Lung (tissue), 12 donors: ENCODE results near the gene TAF7L. TPM values are rescaled to one million over a fixed set of nuclear protein-coding genes. Genes with fewer than 3 reads are reported as not detected.
"Not testable (repeated sequence)": the region's sequence is repeated elsewhere in the genome, so short reads cannot be mapped to it uniquely, and the experiment has no call there.

ENCODE experiments used
- ATAC-seq: fragments of 200-7000 bp; cut with Tn5 transposase; one replicate; pipeline ENCODE4 v1.9.1; 2020; ENCODE audit warnings: moderate number of reproducible peaks; ENCODE audit not compliant: insufficient read depth, low FRiP score
- DNase-seq, 3 donors: peaks; one replicate each; pipeline ENCODE4 v3.0.0-alpha.2; 2013 to 2017
- H3K27ac ChIP-seq, 2 donors: one replicate each; pipeline ENCODE4 v1.5.1; 2013; ENCODE audit warnings: mild to moderate bottlenecking in 2 of 2, moderate library complexity in 2 of 2, control low read depth in 1 of 2, inconsistent platforms in 1 of 2, low read depth in 1 of 2, low read length in 1 of 2
- H3K27me3 ChIP-seq, 3 donors: one replicate each; pipeline ENCODE4 v1.5.1; 2013; ENCODE audit warnings: low read length in 2 of 3; ENCODE audit not compliant: control insufficient read depth in 3 of 3, insufficient read depth in 3 of 3
- H3K36me3 ChIP-seq, 4 donors: one replicate each; pipeline ENCODE4 v1.5.1; 2013; ENCODE audit warnings: low read length in 4 of 4, mild to moderate bottlenecking in 1 of 4, moderate library complexity in 1 of 4; ENCODE audit not compliant: control insufficient read depth in 4 of 4, insufficient read depth in 4 of 4
- H3K4me1 ChIP-seq, 5 donors: one replicate each; pipeline ENCODE4 v1.5.1; 2013; ENCODE audit warnings: low read length in 5 of 5, mild to moderate bottlenecking in 2 of 5, moderate library complexity in 1 of 5; ENCODE audit not compliant: control insufficient read depth in 5 of 5, insufficient read depth in 5 of 5
- H3K4me3 ChIP-seq: one replicate; pipeline ENCODE4 v1.5.1; 2013; ENCODE audit warnings: mild to moderate bottlenecking, control low read depth, moderate library complexity
- H3K9ac ChIP-seq, 2 donors: one replicate each; pipeline ENCODE4 v1.5.1; 2013; ENCODE audit warnings: low read length in 2 of 2, control low read depth in 1 of 2; ENCODE audit not compliant: insufficient read depth in 1 of 2
- H3K9me3 ChIP-seq, 4 donors: one replicate each; pipeline ENCODE4 v1.5.1; 2013; ENCODE audit warnings: low read length in 3 of 4, mild to moderate bottlenecking in 1 of 4, moderate library complexity in 1 of 4; ENCODE audit not compliant: control insufficient read depth in 4 of 4, insufficient read depth in 3 of 4
- WGBS, 2 donors: extraction: QIAGEN DNeasy Blood & Tissue Kit; methylation state at CpG; one replicate each; pipeline ENCODE4 v1.1.7; 2013; 5-methylcytosine and 5-hydroxymethylcytosine counted together
- polyA plus RNA-seq, 2 donors: library from polyadenylated mRNA; stranded (reverse); fragments of 200-250 nt; gene quantifications; one replicate each; pipeline ENCODE4 v1.2.1, GENCODE V29; 2013
- total RNA-seq, 2 donors: library from RNA; depleted of rRNA in 1 of 2; stranded (reverse); fragments of >200 nt in 1 of 2; gene quantifications; one replicate each; pipeline ENCODE4 v1.2.1, GENCODE V29; 2014 to 2021
- TF ChIP-seq, protein P1 (sequence below): IDR thresholded peaks from 2 replicates; pipeline ENCODE4 v1.5.1; 2012; ENCODE audit warnings: mild to moderate bottlenecking; ENCODE audit errors: control extremely low read depth, extremely low read depth
- donor health status: control.
- donor health status: control.
- donor health status: Bipolar disorder and iron deficiency.
- donor health status: healthy.
- donor health status: DM: yes; HTN: yes; CAD: no.

Gene TAF7L
- total and polyA plus RNA-seq, 4 donors = 0.06 to 0.21 (median 0.13) TPM

DNA sequence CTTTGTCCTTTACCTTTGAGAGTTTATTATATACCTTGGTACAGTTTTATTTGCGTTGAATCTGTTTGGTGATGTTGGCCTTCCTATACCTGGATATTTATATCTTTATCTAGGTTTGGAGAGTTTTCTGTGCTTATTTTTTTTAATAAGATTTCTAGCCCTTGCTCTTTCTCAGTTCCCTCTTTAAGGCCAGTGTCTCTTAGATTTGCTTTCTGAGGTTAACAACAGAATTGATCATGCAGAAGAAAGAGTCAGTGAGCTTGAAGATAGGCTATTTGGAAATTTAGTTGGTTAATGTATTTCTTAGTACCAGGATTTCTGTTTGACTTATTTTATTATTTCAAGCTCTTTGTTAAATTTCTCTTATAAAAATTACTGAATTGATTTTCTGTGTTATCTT lies 12.7 kb upstream of the TAF7L start:
- 78 to 100% methylated on average over 1 of the region's 1 CpG for WGBS, 2 donors
- Histone ChIP-seq H3K4me1 (no peaks in the 10 kb centered on the region), H3K9me3 (peaks cover 0 to 2% (median 0%) of the 10 kb centered on the region in 4 donors), H3K9ac (no peak overlapping the region), H3K27ac (no peak overlapping the region), H3K27me3 (peaks cover 0 to 2% (median 0%) of the 10 kb centered on the region in 3 donors), H3K4me3 (no peak overlapping the region), H3K36me3 (no peaks in the 10 kb centered on the region)
- ATAC-seq (no peak), DNase-seq (no peak)
- TF ChIP-seq, protein P1, sequence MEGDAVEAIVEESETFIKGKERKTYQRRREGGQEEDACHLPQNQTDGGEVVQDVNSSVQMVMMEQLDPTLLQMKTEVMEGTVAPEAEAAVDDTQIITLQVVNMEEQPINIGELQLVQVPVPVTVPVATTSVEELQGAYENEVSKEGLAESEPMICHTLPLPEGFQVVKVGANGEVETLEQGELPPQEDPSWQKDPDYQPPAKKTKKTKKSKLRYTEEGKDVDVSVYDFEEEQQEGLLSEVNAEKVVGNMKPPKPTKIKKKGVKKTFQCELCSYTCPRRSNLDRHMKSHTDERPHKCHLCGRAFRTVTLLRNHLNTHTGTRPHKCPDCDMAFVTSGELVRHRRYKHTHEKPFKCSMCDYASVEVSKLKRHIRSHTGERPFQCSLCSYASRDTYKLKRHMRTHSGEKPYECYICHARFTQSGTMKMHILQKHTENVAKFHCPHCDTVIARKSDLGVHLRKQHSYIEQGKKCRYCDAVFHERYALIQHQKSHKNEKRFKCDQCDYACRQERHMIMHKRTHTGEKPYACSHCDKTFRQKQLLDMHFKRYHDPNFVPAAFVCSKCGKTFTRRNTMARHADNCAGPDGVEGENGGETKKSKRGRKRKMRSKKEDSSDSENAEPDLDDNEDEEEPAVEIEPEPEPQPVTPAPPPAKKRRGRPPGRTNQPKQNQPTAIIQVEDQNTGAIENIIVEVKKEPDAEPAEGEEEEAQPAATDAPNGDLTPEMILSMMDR = no peak

DNA sequence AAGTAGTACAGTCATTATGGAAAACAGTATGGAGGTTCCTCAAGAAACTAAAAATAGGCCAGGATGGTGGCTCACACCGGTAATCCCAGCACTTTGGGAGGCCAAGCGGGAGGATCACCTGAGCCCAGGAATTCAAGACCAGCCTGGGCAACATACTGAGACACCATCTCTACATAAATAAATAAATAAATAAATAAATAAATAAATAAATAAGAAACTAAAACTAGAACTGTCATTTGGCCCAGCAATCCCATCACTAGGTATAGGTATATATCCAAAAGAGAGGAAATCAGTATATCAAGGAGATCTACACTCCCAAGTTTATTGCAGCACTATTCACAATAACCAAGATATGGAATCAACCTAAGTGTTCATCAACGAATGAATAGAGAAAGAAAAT lies 4.5 kb upstream of the TAF7L start:
- H3K4me3 ChIP-seq, H3K9ac ChIP-seq, H3K27me3 ChIP-seq, H3K27ac ChIP-seq, H3K36me3 ChIP-seq, H3K4me1 ChIP-seq, ATAC-seq, H3K9me3 ChIP-seq, DNase-seq: not testable (repeated sequence)
- WGBS, 2 donors = 92 to 100% methylated on average over 3 of the region's 3 CpGs

GRCh38 chrX:101287402-101287801 lies 3.7 kb downstream of the TAF7L start:
- peak in 2 of 3 donors; percentile 53 to 65 for DNase-seq
- WGBS, 2 donors = 7 to 28% methylated on average over 2 of the region's 2 CpGs

DNA sequence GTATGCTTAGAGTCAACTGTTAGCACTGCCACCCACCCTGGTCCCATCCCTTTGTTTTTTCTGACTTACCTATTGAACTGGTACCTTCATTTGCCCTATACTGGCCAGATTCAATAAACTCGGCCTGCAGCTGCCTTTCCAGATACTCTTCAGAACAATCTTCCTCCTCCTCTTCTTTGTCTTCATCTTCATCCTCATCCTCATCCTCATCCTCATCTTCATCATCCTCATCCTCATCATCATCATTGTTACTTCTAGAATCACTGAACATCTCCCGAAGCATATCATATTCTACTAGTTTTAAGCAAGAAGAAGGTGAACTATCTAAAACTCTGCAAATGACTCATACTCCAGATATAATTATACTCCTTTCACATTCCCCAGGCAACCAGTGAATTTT lies 14.9 kb downstream of the TAF7L start:
- ATAC-seq (no peak), DNase-seq (no peak)
- no peak overlapping the region for H3K4me3 ChIP-seq
- no peaks in the 10 kb centered on the region for H3K36me3 ChIP-seq
- no peaks in the 10 kb centered on the region for H3K4me1 ChIP-seq
- H3K27me3 ChIP-seq = peaks cover 0 to 7% (median 2%) of the 10 kb centered on the region in 3 donors
- WGBS, 2 donors = 80 to 94% methylated on average over 2 of the region's 2 CpGs
- no peak overlapping the region for H3K27ac ChIP-seq
- no peaks in the 10 kb centered on the region for H3K9me3 ChIP-seq
- TF ChIP-seq, protein P1 = no peak
- H3K9ac ChIP-seq = no peak overlapping the region

More at GRCh38 chrX:101287402-101287801, 3.7 kb downstream of the TAF7L start:
- no peak for ATAC-seq
- H3K27me3 ChIP-seq = peaks cover 0 to 4% (median 2%) of the 10 kb centered on the region in 3 donors
- peaks cover 0 to 4% (median 0%) of the 10 kb centered on the region in 5 donors for H3K4me1 ChIP-seq
- no peak overlapping the region for H3K4me3 ChIP-seq
- TF ChIP-seq, protein P1 = no peak
- H3K36me3 ChIP-seq = no peaks in the 10 kb centered on the region
- no peak overlapping the region for H3K27ac ChIP-seq
- H3K9ac ChIP-seq = no peak overlapping the region
- no peaks in the 10 kb centered on the region for H3K9me3 ChIP-seq
